Urothelium cell line (cell line): ENCODE measurements around the gene COL23A1.

Experiments
- DNase-seq: peaks from one replicate; pipeline ENCODE4 v3.0.0; 2011; ENCODE audit warnings: low spot score, mixed read lengths
- FAIRE-seq: peaks from 2 replicates; lab custom pipeline; 2011; peaks lifted over from hg19 to GRCh38; lab: Jason Lieb, UNC

The COL23A1 gene

GRCh38 chr5:178291969-178292825 lies 298.0 kb downstream of the COL23A1 start:
- FAIRE-seq (peak; percentile 17), DNase-seq (no peak)

- DNase-seq: no peak
- no peak for FAIRE-seq
These were observed 299.0 kb downstream of the COL23A1 start for GRCh38 chr5:178291161-178291561.

- FAIRE-seq (no peak), DNase-seq (no peak)
These were observed 299.8 kb downstream of the COL23A1 start for GRCh38 chr5:178290376-178290775.

GRCh38 chr5:178289438-178289837 lies 300.8 kb downstream of the COL23A1 start:
- DNase-seq: no peak
- no peak for FAIRE-seq

- FAIRE-seq (no peak), DNase-seq (no peak)
These were observed 301.5 kb downstream of the COL23A1 start for GRCh38 chr5:178288401-178289368.

GRCh38 chr5:178287791-178288105 lies 302.4 kb downstream of the COL23A1 start:
- no peak for FAIRE-seq
- DNase-seq: no peak

- DNase-seq: no peak
- FAIRE-seq: no peak
These were observed 303.0 kb downstream of the COL23A1 start for GRCh38 chr5:178287091-178287790.

GRCh38 chr5:178286226-178287090 lies 303.7 kb downstream of the COL23A1 start:
- DNase-seq (no peak), FAIRE-seq (no peak)

- FAIRE-seq (no peak), DNase-seq (no peak)
These were observed 304.6 kb downstream of the COL23A1 start for GRCh38 chr5:178285399-178286225.

- no peak for DNase-seq
- FAIRE-seq: no peak
These were observed 305.2 kb downstream of the COL23A1 start for GRCh38 chr5:178284996-178285395.

- FAIRE-seq (no peak), DNase-seq (no peak)
These were observed 306.0 kb downstream of the COL23A1 start for GRCh38 chr5:178284093-178284675.

GRCh38 chr5:178283520-178283919 lies 306.7 kb downstream of the COL23A1 start:
- FAIRE-seq: no peak
- no peak for DNase-seq

- FAIRE-seq (no peak), DNase-seq (no peak)
These were observed 307.8 kb downstream of the COL23A1 start for GRCh38 chr5:178282391-178282790.

GRCh38 chr5:178281331-178281730 lies 308.9 kb downstream of the COL23A1 start:
- DNase-seq: no peak
- no peak for FAIRE-seq

GRCh38 chr5:178280631-178281030 lies 309.6 kb downstream of the COL23A1 start:
- no peak for FAIRE-seq
- no peak for DNase-seq

GRCh38 chr5:178279723-178280438 lies 310.3 kb downstream of the COL23A1 start:
- DNase-seq: peak; percentile 83
- peak; percentile 23 for FAIRE-seq

GRCh38 chr5:178279026-178279722 lies 311.0 kb downstream of the COL23A1 start:
- DNase-seq (no peak), FAIRE-seq (no peak)
